ENCODE measurements around the gene MPPED2.

MPPED2 gene

GRCh38 chr11:30586251-30587144 lies at the start of gene MPPED2:
MPPED2 (minus strand) TSS chr11:30586353; CDS start chr11:30580373, 5,980 bp downstream.
- no peak for DNase-seq (ENCODE audit: extremely low read depth in 1 of 2, low read depth in 1 of 2)

GRCh38 chr11:30635401-30635989 lies 49.3 kb upstream of the MPPED2 start:
- no peak for DNase-seq (ENCODE audit: extremely low read depth in 1 of 2, low read depth in 1 of 2)

- DNase-seq (ENCODE audit: extremely low read depth in 1 of 2, low read depth in 1 of 2) = no peak
These were observed 45.0 kb upstream of the MPPED2 start for GRCh38 chr11:30631148-30631547.

DNA sequence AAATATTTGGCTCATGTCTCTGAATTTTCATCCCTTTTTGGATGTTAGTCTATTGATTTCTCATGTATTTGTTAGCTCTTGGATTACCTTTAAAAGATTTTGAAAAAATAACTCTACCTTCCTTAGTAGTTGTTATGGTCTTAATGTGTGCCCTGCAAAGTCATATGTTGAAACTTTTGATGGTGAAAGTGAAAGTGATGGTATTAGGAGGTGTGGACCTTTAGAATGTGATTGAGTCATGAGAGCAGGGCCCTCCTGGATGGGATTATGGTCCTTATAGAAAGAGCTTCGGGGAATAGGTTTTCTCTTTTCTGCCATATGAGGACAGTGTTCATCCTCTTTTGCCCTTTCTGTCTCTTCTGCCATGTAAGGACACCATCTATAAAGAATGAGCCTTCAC lies 33.6 kb upstream of the MPPED2 start:
- no peak for DNase-seq (ENCODE audit: extremely low read depth in 1 of 2, low read depth in 1 of 2)

DNA sequence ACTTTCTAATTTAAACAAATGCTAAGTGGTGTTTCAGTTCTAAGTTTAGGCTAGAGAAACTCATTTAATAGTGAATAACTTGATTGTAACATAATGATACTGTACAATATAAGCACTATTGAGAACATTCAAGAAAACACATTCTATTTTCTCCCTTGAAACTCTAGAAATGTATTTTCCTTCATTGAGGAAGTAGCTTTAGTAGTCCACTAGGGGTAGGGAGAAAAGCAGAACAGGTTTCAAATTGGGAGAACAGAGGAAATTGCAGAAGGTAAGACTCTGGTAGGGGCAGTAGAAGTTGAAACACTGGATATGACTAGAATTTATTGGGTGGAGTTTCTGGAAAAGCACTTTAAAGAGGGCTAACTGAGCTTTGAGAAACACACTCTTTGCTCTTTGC lies 31.6 kb upstream of the MPPED2 start:
- DNase-seq (ENCODE audit: extremely low read depth in 1 of 2, low read depth in 1 of 2) = no peak

- DNase-seq (ENCODE audit: extremely low read depth in 1 of 2, low read depth in 1 of 2) = no peak
These were observed 24.5 kb upstream of the MPPED2 start for GRCh38 chr11:30610628-30611027.

- DNase-seq (ENCODE audit: extremely low read depth in 1 of 2, low read depth in 1 of 2) = no peak
These were observed 22.4 kb upstream of the MPPED2 start for GRCh38 chr11:30608534-30608933.

DNA sequence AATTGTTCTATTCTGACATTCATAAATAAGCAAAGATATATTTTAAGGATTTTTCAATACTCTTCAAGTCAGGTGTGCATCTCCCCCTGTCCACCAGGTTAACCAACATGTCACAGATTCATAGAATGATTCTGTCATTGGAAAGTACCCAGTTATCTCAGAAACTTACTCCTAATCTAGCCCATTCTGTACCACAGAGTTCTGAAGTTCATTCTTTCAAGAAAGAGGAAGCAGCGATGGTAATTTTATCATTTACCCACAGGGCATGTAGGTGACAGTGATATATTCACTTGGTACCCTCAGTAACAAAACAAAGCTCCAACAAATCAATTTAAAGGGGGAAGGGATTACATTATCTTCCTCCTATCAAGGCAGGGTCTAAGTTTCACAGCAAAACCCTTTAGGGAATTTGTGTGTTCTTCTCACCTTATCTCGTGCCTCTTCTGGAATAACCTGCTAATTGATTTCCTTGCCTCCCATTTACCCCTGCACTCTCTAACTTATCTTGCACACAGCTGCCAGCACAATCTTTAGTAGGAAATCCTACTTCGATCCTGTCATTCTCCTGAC lies 19.0 kb upstream of the MPPED2 start:
- DNase-seq (ENCODE audit: extremely low read depth in 1 of 2, low read depth in 1 of 2) = no peak

DNA sequence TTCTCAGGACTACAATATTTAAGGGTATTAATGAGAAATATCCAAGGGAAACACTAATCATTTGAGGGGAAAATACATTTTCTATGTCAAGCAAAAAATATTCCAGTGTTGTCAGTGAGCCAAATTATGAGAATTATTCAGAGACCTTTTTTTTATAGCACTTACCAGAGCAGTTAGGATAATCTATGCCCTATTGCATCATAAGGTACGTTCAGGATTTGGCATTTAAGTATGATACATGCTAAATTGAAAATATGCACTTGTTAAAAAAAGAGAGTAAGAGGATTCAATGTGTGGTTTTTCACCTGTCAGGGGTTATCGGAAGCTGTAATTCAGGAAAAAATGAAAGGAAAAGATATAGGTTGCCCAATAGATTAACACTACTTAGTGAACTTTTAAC lies 17.2 kb upstream of the MPPED2 start:
- DNase-seq (ENCODE audit: extremely low read depth in 1 of 2, low read depth in 1 of 2) = no peak

DNA sequence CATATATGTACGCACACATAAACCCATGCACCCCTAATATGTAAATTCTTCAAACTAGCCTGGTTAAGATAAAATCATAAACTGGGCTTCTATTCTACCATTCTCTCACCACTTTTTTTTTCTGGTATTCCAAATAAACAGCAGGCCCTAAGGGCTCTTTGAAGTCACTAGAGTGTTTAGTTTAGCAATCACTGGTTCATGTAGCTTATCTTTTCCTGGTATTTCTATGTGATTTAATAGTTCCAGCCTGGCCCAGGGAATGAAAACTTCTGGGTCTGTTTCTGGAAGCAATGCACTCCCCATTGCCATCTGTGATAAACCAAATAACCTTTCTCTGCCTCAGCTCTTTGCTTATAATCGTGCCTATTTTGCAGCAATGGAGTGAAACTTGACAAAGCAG lies 10.7 kb upstream of the MPPED2 start:
- no peak for DNase-seq (ENCODE audit: extremely low read depth in 1 of 2, low read depth in 1 of 2)

- no peak for DNase-seq (ENCODE audit: extremely low read depth in 1 of 2, low read depth in 1 of 2)
These were observed 9.8 kb upstream of the MPPED2 start for GRCh38 chr11:30595934-30596333.

GRCh38 chr11:30594646-30595411 lies 8.7 kb upstream of the MPPED2 start:
- no peak for DNase-seq (ENCODE audit: extremely low read depth in 1 of 2, low read depth in 1 of 2)

- DNase-seq (ENCODE audit: extremely low read depth in 1 of 2, low read depth in 1 of 2) = no peak
These were observed 1.2 kb upstream of the MPPED2 start for GRCh38 chr11:30587269-30587812.

DNA sequence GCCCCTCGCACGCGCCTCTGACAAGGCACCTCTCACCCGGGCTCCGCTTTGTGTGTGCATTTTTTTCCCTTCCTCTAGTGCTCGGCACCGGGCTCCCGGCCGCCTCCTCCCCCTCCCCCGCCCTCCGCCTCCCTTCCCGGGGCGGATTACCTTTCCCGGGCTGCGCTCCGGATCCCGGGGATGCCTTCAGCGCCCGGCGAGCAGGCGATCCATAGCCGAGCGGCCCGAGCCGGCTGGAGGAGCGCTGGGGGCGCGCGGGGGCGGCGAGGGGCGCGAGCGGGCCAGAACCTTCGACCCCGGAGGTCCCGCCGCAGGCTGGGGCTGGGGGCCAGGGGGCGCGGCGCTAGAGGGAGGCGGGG lies 282 bp downstream of the MPPED2 start:
- DNase-seq (ENCODE audit: extremely low read depth in 1 of 2, low read depth in 1 of 2) = no peak

DNA sequence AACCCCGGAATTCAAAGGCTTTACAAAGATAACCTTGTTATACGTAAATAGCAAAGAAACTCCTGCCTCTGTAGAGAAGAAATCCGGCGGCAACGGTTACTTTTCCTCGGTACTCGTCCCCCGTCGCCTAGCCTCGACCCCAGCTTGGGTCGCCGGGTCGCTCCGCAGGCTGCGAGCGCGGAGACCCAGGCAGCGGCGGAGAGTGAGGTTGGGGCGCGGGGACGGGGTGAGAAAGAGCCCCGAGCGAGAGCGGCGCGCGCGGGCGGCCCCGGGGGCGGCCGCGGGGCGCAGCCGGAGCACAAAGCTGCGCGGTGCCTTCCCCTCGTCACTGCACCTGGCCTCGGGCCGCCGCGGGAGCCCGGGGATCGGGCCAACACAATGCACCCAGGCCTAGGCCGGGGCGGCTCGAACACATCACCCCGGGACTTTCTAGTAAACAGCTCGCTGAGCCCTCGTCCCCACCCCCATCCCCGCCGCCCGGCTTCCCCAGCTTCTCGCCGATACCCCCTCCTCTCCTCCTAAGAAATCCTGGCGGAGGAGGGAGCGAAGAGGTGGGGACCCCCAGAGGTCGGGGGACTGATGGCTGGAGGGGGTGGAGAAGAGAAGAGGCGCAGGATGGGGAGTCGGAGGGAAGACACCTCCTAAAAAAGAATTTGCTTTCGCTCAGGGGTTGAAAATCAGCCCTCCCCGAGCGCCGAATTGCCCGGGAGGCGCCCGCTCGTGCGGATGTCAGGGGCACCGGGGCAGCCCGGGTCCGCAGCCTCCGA lies 845 bp downstream of the MPPED2 start:
- DNase-seq (ENCODE audit: extremely low read depth in 1 of 2, low read depth in 1 of 2) = no peak

GRCh38 chr11:30583476-30584280 lies 2.5 kb downstream of the MPPED2 start:
- no peak for DNase-seq (ENCODE audit: extremely low read depth in 1 of 2, low read depth in 1 of 2)

- no peak for DNase-seq (ENCODE audit: extremely low read depth in 1 of 2, low read depth in 1 of 2)
These were observed 3.4 kb downstream of the MPPED2 start for GRCh38 chr11:30582726-30583125.

- DNase-seq (ENCODE audit: extremely low read depth in 1 of 2, low read depth in 1 of 2) = no peak
These were observed 4.5 kb downstream of the MPPED2 start for GRCh38 chr11:30581675-30582074.

DNA sequence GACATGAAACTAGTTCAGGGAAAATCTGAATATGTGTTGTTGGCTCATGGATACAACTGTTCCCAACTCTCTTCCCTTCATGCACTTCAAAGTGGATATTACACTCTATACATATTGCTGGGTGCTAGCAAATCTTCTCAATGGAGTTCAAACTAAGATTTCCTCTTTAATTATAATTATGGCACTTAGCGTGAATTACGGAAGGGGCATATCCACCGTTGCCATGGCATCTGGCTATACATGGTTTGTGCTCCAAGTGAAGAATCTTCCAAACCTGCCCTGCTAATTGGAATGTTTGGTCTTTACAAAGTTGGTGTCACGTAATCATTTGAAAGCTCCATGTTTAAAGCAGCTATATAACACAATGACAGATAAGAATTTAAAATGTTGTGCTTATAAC lies 5.6 kb downstream of the MPPED2 start:
- DNase-seq (ENCODE audit: extremely low read depth in 1 of 2, low read depth in 1 of 2) = no peak

Data from stimulated activated CD8-positive, alpha-beta memory T cell treated with anti-CD3 and anti-CD28 coated beads, Interleukin-7, amount 100 ng/mL, for 48 hours (primary cell).